ENCODE measurements around the gene BBLN.
"Not testable (repeated sequence)": the region's sequence is repeated elsewhere in the genome, so short reads cannot be mapped to it uniquely, and the experiment has no call there.

The BBLN gene

GRCh38 chr9:128164307-128164885, 4.3 kb downstream of the BBLN start:
- DNase-seq = no peak

DNA sequence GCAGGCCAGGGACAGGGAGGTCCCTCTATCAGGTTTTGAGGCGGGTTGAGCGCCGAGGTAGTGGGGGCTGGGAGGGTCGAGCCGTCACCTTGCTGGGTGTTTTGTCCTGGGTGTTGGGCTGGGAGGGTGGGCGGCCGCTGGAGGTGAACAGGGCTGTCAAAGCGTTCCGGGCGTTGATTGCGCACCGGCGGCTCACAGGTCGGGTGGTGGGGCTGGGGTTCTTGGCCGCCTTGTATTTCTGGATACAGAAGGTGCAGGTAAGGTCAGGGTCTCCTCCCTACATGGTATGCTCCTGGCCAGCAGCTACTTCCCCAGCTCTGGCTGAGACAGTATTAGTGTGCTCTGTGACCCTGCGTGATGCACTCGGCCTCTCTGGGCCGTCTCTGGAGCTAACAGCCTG, 6.1 kb downstream of the BBLN start:
- no peak for DNase-seq

GRCh38 chr9:128167209-128167608, 7.1 kb downstream of the BBLN start:
- no peak for DNase-seq

DNA sequence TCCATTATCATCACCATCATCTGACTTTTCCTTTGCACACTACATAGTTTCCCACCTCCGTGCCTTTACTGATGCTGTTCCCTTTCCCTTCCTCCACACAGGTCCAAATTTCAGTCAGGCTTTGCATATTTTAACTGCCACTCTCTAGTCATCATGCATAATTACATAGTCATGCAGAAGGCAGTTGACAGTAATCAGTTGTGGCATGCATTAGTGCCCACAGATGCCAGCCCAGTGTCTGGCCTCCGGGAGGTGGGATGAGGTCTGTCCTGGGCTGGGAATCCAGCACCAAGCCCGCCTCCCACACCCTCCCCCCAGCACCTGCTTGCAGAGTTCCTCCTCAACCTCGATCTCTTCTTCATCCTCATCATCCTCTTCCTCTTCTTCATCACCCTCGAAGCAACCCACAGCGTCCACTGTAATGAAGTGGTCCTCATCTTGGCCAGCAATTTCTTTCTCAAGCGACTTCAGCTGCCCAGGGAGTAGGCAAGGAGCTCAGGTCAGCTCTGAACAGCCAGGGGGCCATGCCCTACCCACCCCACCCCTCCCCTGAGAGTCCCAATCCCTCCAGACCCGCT, 8.8 kb downstream of the BBLN start:
- no peak for DNase-seq

DNA sequence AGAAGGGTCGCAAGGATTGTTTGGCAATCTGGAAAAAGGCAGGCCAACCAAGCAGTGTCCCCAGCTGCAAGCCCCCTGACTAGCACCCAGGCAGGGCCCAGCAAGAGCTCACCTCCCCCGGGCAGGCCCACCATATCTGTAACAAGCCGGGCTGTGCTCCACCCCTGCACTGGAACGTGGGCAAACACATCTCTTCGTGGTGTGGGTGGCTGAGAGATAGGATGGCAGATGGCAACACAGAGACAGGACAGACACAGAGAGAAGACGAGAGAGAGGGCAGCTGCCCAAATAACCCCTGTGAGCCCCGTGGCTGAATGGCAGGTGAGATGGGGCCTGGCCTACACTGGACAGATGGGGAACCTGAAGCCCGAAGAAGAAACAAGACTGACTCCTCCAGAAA, 9.4 kb downstream of the BBLN start:
- no peak for DNase-seq

DNA sequence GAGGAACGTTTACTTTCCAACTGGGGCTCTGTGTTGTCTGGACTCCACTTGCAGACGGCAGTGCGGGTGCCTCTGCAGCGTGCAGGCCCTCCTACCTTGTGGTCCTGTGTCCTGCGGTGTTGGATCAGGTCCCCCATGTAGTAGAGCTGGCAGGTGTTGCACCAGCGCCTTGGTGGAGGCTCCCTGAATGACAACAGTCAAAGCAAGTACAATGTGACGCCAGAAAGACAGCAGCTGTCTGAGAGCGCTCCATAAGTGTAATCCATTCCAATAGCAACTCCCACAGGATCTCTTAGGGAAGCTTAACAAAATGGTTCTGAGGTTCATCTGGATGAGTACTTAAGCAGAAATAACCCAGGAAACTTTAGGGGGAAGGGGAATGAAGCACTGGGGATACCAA, 9.9 kb downstream of the BBLN start:
- no peak for DNase-seq

DNA sequence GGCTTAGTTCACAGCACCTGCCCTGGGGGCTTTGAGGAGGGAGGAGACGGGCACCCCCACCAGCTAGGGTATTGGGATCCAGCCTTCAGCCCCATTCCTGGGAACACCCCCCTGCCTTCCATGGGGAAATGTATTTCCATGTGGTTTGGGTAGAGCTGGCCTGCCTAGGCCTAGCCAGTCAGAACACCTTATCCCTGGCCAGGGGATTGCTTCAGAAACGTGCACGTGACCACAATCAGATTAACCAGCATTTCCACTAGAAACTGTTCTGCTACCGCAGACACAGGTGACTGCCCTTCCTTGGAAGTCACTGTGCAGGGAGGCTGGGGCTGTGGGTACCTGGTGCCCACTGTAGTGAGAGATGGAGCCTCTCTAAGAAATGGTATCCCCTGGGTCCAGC, 14.0 kb downstream of the BBLN start:
- no peak for DNase-seq

DNA sequence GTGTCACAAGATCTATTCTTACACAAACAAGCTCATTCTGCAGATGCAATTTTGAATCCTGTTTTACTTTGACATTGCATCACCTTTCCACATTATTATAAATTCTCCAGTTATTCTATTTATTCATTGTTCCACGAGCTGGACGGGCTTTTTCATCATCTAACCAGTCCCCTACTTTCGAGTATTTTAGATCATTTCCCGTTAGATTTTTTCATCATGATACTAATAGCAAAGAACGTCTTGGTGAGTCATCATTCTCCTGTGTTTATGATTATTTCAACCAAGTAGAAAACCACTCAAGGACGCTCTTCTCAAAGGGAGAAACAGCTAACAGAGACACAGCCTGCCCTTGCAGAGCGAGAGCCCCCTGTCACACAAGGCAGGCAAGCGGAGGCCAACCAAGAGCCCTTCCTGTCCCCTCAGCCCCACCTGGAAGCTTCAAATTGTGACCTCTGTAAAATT, 15.1 kb downstream of the BBLN start:
- DNase-seq = no peak

GRCh38 chr9:128175726-128176125, 15.7 kb downstream of the BBLN start:
- no peak for DNase-seq

GRCh38 chr9:128178806-128179431, 18.9 kb downstream of the BBLN start:
- no peak for DNase-seq

- DNase-seq = no peak
Observed at GRCh38 chr9:128180001-128180400, 19.9 kb downstream of the BBLN start.

DNA sequence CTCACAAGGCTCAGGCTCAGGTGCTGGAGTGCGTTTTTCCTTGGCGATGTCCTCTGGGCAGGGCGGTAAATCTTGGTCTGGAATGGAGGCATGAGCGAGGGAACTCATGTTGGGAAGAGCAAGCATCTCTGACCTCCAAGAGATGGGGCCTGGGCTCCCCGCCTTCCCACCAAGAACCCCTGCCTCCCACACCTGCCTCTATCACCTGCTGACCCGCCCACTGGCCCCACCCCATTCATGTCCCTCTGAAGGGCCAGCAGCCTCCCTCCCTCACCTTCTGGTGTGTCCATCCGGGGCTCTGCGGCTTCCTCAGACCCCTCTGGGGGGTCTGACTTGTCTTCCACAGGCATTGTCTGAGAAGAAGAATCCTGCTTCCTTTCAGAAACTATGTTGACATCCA, 20.4 kb downstream of the BBLN start:
- DNase-seq = no peak

DNA sequence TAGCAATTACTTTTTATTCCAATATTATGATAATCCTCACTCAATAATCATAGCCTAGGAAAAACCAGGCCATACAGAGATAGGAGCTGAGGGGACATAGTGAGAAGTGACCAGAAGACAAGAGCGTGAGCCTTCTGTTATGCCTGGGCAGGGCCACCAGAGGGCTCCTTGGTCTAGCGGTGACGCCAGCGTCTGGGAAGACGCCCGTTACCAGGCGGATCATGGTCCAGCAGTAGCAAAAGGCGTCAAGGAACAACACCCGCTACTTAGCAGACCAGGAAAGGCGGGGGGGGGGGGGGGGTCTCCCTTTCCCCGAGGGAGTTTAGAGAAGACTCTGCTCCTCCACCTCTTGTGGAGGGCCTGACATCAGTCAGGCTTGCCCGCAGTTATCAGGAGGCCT, 21.4 kb downstream of the BBLN start:
- DNase-seq = not testable (repeated sequence)

GRCh38 chr9:128182893-128183588, 23.0 kb downstream of the BBLN start:
- no peak for DNase-seq

DNA sequence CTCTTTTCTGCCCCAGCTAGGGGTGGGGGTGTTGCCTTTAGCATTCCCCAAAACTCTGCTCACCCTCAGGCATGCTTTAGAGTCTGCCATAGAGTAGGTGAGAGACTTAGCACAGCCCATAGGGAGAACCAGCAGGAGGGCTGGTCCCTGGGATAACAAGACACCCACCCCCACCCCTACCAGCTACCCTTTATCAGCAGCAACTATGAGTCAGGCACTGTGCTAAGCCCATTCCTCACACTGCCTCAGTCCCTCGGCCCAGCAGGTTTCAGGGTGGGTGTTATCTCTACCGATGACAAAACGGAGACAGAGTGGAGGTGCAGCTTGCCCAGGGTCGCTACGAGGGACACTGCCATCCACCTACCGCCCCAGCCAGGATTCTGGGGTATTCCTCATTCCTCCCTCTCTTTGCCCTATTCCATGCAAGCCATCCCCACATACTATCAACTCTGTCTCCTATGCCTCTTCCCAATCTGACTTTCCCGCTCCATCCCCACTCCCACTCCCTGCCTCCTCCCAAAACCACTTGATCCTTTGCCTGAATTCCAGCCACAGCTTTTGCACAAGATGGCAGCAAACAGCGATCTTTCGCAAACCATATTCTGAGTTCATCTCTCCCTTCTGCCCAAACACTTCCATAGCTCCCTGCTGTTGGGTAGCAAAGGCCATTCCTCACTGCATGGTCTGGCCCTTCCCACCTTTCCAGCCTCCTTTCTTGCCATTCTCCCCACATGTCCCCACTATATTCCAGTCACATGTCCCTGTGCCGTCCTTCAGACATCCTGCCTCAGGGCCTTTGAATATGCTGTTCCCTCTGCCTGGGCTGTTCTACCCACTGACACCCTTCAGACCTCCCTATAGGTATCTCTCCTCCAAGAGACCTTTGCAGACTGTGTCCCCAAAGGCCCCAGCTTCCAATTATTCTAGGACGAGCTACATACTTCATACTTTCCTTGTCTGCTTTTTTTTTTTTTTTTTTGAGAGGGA, 26.2 kb downstream of the BBLN start:
- DNase-seq = no peak

GRCh38 chr9:128187361-128187760, 27.3 kb downstream of the BBLN start:
- no peak for DNase-seq

- DNase-seq = no peak
Observed at GRCh38 chr9:128188209-128188608, 28.1 kb downstream of the BBLN start.

DNA sequence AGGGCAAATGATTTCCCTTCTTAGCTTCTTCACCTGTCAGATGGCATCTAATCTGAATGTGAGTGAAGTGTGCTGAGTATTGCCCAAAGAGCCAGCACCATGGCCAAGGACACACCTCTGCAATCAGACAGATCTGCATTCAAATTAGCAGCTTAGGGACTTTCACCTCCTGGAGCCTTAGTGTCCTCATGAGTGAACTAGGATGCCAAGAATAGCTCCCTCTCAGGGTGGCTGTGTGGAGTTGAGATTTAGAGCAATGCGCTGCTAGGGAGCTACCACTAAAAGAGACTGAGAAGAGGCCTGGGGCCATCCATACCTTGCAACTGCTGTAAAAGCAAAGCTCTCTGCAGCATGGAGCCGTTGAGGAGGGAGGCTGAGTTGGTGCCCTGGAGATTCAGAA, 29.9 kb downstream of the BBLN start:
- DNase-seq = no peak

DNA sequence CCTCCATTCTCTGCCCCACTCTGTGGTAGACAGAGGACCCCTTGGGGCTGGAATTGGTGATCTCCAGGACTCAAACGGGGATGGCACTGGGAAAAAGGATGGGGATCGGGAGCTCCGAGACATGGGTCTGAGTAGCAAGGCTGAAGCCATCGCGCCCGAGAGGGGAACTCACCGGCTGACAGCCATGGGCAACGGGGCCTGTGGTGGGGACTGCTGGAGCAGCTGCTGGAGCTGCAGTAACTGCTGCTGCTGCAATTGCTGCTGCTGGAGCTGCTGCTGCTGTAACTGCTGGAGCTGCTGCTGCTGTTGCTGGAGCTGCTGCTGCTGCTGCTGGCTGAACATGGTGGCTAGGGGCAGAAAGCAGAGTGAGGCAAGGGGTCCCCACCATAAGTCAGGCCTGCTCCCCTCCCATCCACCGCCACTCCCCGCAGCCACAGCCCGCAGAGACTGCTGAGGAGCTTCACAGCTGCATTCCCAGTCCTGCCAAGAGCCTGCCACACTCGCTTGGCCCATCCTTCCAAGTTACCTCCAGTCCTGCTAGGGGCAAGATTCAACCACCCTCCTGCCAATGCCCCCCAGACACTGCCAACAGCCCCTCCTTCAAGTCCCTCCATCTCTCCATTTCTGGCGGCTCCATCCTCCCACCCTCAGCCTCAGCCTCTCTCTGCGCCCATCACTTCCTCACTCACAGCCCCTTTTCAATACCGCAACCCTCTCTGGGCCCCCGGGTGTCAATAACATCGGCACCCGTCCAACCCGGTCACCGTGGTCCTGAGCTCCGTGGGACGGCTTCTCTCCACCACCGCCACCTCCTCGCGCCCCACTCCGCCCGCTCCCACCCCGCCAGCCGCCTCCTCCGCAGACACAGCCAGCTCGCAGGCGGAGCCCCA, 30.7 kb downstream of the BBLN start:
- no peak for DNase-seq

DNA sequence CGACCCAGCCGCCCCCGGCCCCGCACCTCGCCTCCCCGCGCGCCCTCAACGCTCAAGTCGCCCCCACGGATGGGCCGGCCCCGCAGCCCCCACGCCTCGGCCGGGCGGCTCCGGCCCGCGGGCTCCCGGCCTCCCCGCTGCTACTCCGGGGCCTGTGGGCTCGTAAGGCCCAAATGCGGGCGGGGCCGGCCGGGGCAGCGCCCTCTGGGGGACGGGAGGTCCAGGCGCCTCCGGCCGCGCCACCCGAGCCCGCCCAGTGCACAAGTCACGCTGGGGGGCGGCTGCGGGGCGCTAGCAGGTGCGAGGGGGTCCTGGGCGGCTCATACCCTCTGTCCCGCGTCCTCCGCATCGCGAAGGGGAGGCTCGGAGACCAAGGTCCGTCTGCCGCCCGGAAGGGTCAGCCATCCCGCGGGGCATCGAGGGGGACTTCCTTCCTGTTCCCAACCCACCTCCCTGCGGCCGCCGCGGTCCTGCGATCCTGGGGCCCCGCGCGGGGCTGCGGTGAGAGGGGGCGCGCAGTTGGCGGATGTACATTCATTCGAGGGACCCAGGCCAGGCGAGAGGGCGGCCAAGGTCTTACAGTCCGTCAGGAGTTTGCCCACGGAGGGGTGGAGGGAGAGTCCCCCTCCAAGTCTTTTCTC, 31.5 kb downstream of the BBLN start, which contains the start of gene CIZ1:
TSS of gene CIZ1 (minus strand) at position 167 of the 641 bp plus-strand sequence. CDS start 715 bp downstream, outside the sequence.
- no peak for DNase-seq
